GM19463 (cell line): Measurements from ENCODE around the gene PRDX4.
"Not testable (repeated sequence)": the region's sequence is repeated elsewhere in the genome, so short reads cannot be mapped to it uniquely, and the experiment has no call there.

ENCODE experiments used
- ATAC-seq: cut with Tn5 transposase; IDR thresholded peaks from one replicate; pipeline ENCODE4 v1.9.1; 2021; ENCODE audit warnings: mild to moderate bottlenecking, moderate library complexity; ENCODE audit not compliant: unreplicated experiment

The PRDX4 gene

GRCh38 chrX:23667239-23668177 is at the start of gene PRDX4:
Gene PRDX4 (plus strand): TSS chrX:23667493. CDS start chrX:23667571, 78 bp downstream.
- peak; percentile 60 for ATAC-seq

DNA sequence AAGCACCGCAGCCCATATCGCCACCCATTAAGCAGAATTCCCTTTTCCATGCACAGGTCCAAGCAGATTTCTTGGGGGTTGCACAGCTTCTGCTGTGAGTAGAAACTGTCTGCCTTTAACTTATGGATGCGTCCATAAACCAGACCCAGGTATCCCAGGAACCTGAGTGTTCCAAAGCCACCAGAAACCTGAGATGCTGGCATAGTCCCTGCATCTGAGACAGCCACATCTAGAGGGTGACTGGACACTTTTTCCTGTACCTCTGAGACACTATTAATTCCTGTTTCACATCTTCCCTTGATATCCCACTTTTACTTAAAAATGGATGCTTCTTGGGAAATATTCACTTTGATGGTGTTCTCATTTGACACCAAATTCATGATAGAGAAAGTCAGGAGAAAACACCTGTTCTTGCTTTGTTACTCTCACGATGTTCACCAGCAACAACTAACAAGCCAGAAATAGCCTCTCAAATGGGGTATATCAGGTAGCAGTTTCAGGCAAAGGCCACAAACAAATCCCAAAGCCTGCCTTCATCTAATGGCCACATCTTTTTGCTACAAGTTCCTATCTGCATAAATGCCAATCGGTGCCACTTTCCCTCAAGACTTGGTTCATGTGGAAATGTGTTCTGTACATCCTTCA is 45.5 kb upstream of the PRDX4 start:
- ATAC-seq = no peak

DNA sequence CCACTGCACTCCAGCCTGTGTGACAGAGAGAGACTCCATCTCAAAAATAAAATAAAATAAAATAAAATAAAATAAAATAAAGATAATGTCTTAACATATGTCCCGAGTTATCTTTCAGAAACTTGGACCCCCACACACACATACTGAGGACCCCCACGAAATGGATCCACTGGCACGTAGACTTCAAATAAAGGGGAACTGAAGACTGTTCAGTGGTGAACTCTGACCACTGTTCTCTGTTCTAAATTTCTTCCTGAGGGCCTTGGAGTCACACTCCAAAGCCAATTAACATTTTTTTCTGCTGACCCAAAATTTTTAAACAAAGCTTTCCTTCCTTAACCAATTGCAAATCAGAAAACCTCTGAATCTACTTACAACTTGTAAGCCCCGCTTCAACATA is 43.5 kb upstream of the PRDX4 start:
- no peak for ATAC-seq

DNA sequence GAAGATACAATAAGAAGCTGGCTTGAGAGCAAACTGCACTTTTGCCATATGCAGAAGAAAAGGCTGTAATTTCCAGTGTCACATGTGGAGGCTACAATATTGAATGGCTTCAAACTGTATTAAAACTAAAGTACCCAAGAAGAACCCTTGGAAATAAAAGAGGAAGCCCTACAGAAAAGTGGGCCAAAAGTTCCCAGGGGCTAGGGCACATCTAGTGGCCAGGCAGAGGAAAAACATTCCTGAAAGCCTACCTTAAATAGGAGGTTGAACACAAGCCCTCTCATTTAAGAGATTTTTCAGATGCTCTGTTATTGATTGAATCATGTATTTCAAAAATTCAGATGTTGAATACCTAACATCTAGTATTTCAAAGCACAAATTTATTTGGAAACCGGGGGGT is 40.6 kb upstream of the PRDX4 start:
- ATAC-seq = no peak

DNA sequence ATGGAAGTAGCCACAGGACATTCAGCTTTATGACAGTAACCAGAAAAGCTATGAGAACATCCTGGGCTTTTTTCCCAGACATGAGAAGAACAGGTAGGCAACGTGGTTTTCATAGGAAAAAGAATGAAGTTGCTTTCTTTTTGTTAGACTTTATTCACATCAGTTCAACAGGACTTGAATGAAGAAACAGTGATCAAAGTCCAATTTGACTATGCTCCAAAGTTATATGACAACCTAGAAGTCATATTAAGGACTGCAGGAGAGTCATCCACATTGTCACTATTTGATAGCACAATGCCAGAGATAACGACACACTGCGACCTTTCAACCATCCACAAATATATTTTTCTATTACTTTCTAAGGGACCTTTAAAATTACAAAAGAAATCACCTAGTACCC is 39.2 kb upstream of the PRDX4 start:
- ATAC-seq = no peak

- no peak for ATAC-seq
Measured at GRCh38 chrX:23631136-23631535, 36.2 kb upstream of the PRDX4 start.

DNA sequence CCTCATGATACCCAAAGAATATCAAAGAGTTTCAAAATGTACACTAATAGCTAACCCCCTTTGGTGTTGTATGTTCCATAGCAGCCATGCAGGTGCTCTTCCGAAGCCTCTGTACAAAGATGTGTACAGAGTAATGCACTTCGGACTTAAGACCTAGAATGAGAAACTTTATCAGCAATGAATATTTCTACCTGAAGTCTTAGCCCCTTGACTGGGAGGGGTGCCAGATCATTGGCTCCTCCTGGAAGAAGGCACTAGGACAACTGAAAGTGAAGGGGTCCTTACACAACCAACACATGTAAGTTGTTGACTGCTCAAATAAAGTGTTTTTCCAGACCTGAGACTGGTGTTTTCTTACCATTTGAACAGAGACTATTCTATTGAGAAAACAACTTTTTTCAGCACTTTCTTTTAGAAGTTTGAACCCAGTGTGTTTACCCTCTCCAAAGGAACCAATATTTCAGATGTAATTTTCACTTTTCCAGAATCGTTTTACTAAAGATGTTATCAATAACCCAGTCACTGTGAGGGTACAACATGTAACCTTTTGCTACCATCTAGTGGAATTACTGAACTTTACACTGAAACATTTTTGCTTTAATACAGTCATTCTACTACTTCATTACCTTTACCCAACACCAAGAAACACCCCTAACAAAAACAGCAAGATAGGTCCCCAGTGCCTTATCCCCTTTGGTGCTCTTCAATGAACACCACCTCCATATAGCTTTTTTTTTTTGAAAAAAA is 33.3 kb upstream of the PRDX4 start:
- no peak for ATAC-seq

GRCh38 chrX:23637187-23637586 is 30.1 kb upstream of the PRDX4 start:
- no peak for ATAC-seq

- no peak for ATAC-seq
Measured at GRCh38 chrX:23643020-23643419, 24.3 kb upstream of the PRDX4 start.

- no peak for ATAC-seq
Measured at GRCh38 chrX:23644744-23645143, 22.5 kb upstream of the PRDX4 start.

- ATAC-seq = no peak
Measured at GRCh38 chrX:23656091-23656490, 11.2 kb upstream of the PRDX4 start.

DNA sequence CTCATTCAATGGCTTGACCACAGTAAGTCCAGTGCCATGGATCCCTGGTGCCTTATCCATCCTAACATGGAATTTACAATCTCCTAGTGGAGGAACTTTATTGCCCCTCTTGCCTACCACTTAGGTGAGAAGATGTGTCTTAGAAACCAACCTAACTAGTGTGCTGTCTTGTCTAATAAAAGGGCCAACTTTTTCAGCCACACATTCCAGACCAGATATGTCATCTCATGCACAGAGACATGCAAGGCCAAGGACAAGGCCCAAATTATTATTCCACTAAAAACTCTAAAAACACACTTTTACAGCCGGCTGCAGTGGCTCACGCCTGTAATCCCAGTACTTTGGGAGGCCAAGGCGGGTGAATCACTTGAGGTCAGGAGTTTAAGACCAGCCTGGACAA is 10.6 kb upstream of the PRDX4 start:
- ATAC-seq = no peak

- no peak for ATAC-seq
Measured at GRCh38 chrX:23659339-23659738, 8.0 kb upstream of the PRDX4 start.

DNA sequence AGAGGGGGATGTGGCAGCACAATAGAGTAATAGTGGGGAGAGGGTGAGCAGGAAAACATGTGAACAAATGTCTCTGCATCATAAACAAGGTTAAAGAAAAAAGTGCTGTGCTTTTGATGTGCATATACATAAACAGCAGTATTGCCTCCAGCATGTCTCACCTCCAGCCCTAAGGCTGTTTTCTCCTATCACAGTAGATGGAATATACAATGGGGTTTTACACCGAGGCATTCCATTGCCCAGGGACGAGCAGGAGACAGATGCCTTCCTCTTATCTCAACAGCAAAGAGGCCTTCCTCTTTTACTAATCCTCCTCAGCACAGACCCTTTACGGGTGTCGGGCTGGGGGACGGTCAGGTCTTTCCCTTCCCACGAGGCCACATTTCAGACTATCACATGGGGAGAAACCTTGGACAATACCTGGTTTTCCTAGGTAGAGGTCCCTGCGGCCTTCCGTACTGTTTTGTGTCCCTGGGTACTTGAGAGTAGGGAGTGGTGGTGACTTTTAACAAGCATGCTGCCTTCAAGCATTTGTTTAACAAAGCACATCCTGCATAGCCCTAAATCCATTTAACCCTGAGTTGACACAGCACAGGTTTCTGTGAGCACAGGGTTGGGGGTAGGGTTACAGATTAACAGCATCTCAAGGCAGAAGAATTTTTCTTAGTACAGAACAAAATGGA is 7.1 kb upstream of the PRDX4 start:
- not testable (repeated sequence) for ATAC-seq

GRCh38 chrX:23660766-23661132 is 6.5 kb upstream of the PRDX4 start:
- no peak for ATAC-seq

DNA sequence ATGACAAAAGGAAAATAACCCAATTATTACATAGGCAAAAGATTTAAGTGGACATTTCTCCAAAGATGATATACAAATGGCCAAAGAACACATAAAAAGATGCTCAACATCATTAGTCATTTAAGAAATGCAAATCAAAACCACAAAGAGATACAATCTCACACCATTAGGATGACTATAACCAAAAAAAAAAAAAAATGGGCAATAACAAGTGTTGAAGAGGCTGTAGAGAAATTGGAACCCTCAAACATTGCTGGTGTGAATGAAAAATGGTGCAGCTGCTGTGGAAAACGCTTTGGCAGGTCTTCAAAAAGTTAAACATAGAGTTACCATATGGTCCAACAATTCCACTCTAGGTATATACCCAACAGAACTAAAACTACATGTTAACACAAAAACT is 5.6 kb upstream of the PRDX4 start:
- no peak for ATAC-seq

DNA sequence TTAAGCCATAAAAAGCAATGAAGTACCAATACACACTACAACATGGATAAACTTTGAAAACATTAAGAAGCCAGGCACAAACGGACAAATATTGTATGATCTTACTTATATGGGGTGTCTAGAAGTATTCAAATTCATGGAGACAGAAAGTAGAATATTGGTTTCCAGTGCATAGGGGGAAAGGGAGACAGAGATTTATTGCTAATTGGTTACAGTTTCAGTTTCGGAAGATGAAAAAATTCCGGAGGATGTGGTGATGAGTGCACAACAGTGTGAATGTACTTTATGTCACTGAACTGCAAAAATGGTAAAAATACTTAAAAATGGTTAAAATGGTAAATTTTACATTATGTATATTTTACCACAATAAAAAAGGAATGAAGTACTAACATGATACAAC is 5.1 kb upstream of the PRDX4 start:
- peak; percentile 51 for ATAC-seq

DNA sequence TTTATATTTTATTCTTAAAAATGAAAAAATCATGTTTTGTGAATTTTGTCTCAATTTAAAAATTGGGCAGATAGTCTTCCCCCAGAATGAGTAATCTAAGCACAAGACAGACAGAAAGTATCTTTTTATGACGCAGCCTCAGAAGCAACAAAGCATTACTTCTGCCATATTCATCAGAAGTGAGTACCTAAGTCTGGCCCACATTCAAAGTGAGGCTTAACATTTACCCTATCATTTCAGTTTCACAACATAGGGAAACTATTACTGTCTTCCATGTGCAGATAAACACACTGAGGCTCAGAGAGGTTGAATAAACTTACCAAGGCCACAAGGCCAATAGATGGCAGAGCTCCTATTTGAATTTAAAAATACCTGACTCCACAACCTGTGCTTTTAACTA is 4.4 kb upstream of the PRDX4 start:
- ATAC-seq = peak; percentile 32

- no peak for ATAC-seq
Measured at GRCh38 chrX:23664496-23664895, 2.8 kb upstream of the PRDX4 start.

DNA sequence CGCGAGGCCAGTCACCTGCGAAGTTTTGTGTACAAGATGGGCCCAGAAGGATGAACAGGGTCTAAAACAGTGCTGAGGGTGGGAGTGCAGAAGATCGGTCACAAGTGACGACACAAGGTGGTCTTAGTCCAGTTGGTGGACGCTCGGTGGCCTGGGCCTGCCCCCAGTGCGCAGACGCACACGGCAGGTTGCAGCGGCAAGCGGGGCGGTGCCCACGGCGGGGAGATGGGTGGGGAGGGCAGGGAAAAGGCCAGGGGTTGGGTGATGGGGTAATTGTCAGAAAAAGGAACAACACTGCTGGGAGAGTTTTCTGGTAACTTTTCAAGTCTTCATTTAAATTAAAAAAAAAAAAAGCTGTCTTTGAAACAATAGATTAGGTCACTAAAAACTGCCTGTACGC is 1.0 kb upstream of the PRDX4 start:
- ATAC-seq = no peak

DNA sequence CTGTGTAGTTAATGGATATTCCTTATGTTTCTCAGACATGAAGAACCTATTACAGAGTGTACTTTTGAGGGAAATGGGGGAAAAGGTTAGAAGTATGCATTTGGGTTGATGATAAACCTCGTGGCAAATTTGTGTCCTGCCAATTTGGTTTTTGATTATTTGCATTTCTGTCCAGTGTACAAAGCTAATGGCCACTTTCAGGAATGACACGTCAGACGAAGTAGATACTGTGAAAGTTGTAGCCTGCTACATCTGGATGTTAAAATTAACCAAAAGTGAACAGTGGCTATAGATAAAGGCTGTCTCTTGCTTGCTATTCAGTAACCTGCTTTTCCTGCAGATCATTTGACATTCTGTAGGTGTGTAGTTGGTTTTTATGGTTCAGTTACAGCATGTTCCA is 1.0 kb downstream of the PRDX4 start:
- ATAC-seq = peak; percentile 30
